ENCODE results near the gene ARPC1A.

DNA sequence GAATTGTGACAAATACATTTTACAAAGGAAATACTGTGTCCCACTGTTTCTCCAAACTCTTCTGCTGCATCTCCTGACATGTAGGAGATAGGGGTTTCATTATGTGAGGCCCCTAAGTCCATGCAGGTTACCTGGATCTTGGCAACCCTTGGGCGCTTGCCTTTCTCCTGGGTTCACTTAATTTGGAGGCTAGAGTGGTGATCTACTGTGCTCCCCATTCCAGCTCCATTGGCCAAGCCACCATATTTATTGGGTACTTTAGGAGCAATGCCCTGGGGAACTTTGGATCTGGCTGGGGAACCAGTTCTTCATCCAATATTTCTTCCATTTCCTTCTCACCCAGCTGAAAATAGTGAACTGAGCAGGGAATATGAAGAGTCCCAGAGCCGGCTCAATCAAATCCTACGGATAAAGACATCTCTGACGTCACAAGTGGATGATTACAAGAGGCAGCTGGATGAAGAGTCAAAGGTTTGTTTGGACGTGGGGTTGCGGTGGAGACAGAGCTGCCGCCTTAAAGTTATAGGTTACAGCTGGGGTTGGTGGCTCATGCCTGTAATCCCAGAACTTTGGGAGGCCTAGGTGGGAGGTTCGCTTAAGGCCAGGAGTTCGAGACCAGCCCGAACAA is 34.6 kb upstream of the ARPC1A start:
- TF ChIP-seq, protein P1, sequence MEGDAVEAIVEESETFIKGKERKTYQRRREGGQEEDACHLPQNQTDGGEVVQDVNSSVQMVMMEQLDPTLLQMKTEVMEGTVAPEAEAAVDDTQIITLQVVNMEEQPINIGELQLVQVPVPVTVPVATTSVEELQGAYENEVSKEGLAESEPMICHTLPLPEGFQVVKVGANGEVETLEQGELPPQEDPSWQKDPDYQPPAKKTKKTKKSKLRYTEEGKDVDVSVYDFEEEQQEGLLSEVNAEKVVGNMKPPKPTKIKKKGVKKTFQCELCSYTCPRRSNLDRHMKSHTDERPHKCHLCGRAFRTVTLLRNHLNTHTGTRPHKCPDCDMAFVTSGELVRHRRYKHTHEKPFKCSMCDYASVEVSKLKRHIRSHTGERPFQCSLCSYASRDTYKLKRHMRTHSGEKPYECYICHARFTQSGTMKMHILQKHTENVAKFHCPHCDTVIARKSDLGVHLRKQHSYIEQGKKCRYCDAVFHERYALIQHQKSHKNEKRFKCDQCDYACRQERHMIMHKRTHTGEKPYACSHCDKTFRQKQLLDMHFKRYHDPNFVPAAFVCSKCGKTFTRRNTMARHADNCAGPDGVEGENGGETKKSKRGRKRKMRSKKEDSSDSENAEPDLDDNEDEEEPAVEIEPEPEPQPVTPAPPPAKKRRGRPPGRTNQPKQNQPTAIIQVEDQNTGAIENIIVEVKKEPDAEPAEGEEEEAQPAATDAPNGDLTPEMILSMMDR (IDR thresholded peaks at IDR 0.05) = no peak
- TF ChIP-seq EZH2phosphoT487 (IDR thresholded peaks at IDR 0.05) = no peak
